Ovary (tissue), 3 donors: ENCODE measurements around the gene GPR25.

Source experiments
- CTCF ChIP-seq, 3 donors: fragments of 450-650 bp in 2 of 3; fragments of 200-600 bp in 1 of 3; IDR thresholded peaks; one replicate each; pipeline versions ENCODE4 v1.5.1 to v1.8.0; 2016 to 2022; ENCODE audit warnings: antibody characterized with exemption in 3 of 3, mild to moderate bottlenecking in 1 of 3
- EP300 ChIP-seq: sonication (generic); formaldehyde crosslinking; IDR thresholded peaks from one replicate; pipeline ENCODE4 v1.6.1; 2017; ENCODE audit warnings: antibody characterized with exemption
- POLR2A ChIP-seq: fragments of 450-650 bp; IDR thresholded peaks from one replicate; pipeline ENCODE4 v1.6.1; 2017; ENCODE audit warnings: antibody characterized with exemption, mild to moderate bottlenecking, moderate library complexity
- donor health status: DM: no; HTN: no; CAD: no.

DNA sequence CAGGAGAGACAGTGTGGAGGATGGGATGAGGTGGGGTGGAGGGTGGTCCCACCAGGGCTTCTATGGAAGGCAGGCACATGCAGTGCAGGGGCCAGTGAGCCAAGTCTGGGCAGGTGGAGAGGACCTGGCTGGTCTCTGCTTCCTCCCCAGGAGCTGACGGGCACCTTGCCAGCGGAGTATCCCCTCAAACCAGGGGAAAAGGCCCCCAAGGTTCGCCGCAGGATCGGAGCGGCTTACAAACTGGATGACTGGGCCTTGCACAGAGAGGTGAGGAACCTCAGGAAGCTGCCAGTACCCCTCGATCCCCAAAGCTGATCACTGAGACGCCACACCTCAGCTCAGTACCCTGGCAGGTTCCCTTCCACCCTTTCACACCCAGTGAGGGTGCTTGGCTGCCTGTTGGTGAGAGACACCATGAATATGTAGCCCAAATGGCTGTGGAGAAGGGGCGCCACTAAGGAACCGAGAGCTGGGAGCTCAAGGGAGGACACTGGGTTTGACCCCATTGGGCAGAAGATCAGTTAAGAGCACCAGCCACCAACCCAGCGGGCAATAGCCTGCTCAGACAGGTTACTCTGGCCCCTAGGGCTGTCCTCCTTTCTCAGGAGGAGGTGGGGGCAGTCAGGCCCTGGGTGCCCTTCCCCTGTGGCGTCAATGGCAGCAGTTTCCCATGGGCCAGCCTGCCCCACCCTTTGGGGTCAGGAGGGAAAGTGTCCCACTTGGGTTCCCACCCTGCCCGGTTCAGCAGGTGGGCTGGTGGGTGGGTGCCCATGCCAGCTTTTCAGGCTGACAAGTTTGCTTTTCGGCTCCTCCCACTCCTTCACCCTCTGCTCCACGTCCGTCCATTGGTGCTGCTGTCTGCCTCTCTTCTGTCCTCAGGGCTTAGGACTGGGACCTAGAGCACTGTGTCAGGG is 27.4 kb downstream of the GPR25 start:
- no peak for TF ChIP-seq CTCF (IDR thresholded peaks at IDR 0.05)
- TF ChIP-seq POLR2A = no peak
- no peak for TF ChIP-seq EP300
